ENCODE results near the gene TMSB10.
A peak's percentile ranks its signal among the peaks of the same experiment; 100 is the strongest.

The TMSB10 gene

GRCh38 chr2:84880645-84881521 lies 24.6 kb upstream of the TMSB10 start, which contains the start of gene TRABD2A:
Gene TRABD2A (minus strand): TSS chr2:84881084. CDS start chr2:84881039, 45 bp downstream.
- DNase-seq: no peak

- DNase-seq: peak; percentile 74
Observed at GRCh38 chr2:84881581-84882413, 23.7 kb upstream of the TMSB10 start.

- no peak for DNase-seq
Observed at GRCh38 chr2:84882414-84882738, 23.1 kb upstream of the TMSB10 start.

- no peak for DNase-seq
Observed at GRCh38 chr2:84882775-84883550, 22.5 kb upstream of the TMSB10 start.

GRCh38 chr2:84884449-84884848 lies 21.0 kb upstream of the TMSB10 start:
- DNase-seq: no peak

- DNase-seq: no peak
Observed at GRCh38 chr2:84885111-84885510, 20.3 kb upstream of the TMSB10 start.

- no peak for DNase-seq
Observed at GRCh38 chr2:84886791-84887190, 18.7 kb upstream of the TMSB10 start.

- peak; percentile 13 for DNase-seq
Observed at GRCh38 chr2:84888401-84889276, 16.8 kb upstream of the TMSB10 start.

GRCh38 chr2:84889332-84889731 lies 16.1 kb upstream of the TMSB10 start:
- DNase-seq: no peak

- no peak for DNase-seq
Observed at GRCh38 chr2:84891355-84892010, 14.0 kb upstream of the TMSB10 start.

GRCh38 chr2:84894131-84894586 lies 11.3 kb upstream of the TMSB10 start:
- peak; percentile 77 for DNase-seq

- peak; percentile 63 for DNase-seq
Observed at GRCh38 chr2:84894758-84895520, 10.5 kb upstream of the TMSB10 start.

- no peak for DNase-seq
Observed at GRCh38 chr2:84896567-84896966, 8.9 kb upstream of the TMSB10 start.

- DNase-seq: no peak
Observed at GRCh38 chr2:84897773-84898172, 7.7 kb upstream of the TMSB10 start.

- peak; percentile 68 for DNase-seq
Observed at GRCh38 chr2:84899304-84900204, 5.9 kb upstream of the TMSB10 start.

- DNase-seq: no peak
Observed at GRCh38 chr2:84900971-84901370, 4.5 kb upstream of the TMSB10 start.

GRCh38 chr2:84901593-84902120 lies 3.8 kb upstream of the TMSB10 start:
- no peak for DNase-seq

- DNase-seq: no peak
Observed at GRCh38 chr2:84902526-84902925, 2.9 kb upstream of the TMSB10 start.

GRCh38 chr2:84904151-84904550 lies 1.3 kb upstream of the TMSB10 start:
- no peak for DNase-seq

All from DMS79 treated with DMSO at 0.1 percent for 48 hours (cell line).